Neural cell (in vitro differentiated cells): ENCODE data around the gene GPT2. TPM values are rescaled to one million over a fixed set of nuclear protein-coding genes. Genes with fewer than 3 reads are reported as not detected.

ENCODE experiments used
- H2AFZ ChIP-seq: fragments of 200-600, 300-800 bp; sonication (generic), shearing (Covaris generic); 2 replicates; pipeline ENCODE4 v1.6.0; 2014; ENCODE audit warnings: low read depth, mild to moderate bottlenecking, antibody characterized with exemption, low read length, moderate library complexity
- H3F3A ChIP-seq: fragments of 200-600 bp; shearing (Covaris generic); 2 replicates; pipeline ENCODE4 v1.6.1; 2016; ENCODE audit warnings: mild to moderate bottlenecking, moderate library complexity, mixed read lengths, antibody characterized with exemption, low read length; ENCODE audit not compliant: insufficient read depth, poor library complexity, severe bottlenecking
- H3K27ac ChIP-seq: fragments of 200-600, 300-800 bp; sonication (generic), shearing (Covaris generic); 2 replicates; pipeline ENCODE4 v1.5.1; 2014; ENCODE audit warnings: mild to moderate bottlenecking, low read length, moderate library complexity
- H3K27me3 ChIP-seq: fragments of 300-800, 200-600 bp; sonication (generic), shearing (Covaris generic); 2 replicates; pipeline ENCODE4 v1.6.0; 2014; ENCODE audit warnings: mild to moderate bottlenecking, low read depth, low read length, moderate library complexity; ENCODE audit not compliant: insufficient read depth
- H3K36me3 ChIP-seq: fragments of 300-800, 200-600 bp; sonication (generic), shearing (Covaris generic); 2 replicates; pipeline ENCODE4 v1.5.1; 2014; ENCODE audit warnings: mild to moderate bottlenecking, antibody characterized with exemption, low read length, moderate library complexity; ENCODE audit not compliant: insufficient read depth
- H3K4me2 ChIP-seq: fragments of 300-800, 200-600 bp; sonication (generic), shearing (Covaris generic); 2 replicates; pipeline ENCODE4 v1.6.0; 2014; ENCODE audit warnings: mild to moderate bottlenecking, low read length
- H3K4me3 ChIP-seq: fragments of 300-800, 200-600 bp; sonication (generic), shearing (Covaris generic); 2 replicates; pipeline ENCODE4 v1.5.1; 2014; ENCODE audit warnings: mild to moderate bottlenecking, low read length, moderate library complexity
- H3K79me2 ChIP-seq: fragments of 200-600 bp; shearing (Covaris generic); replicated peaks from 2 replicates; pipeline ENCODE4 v1.6.0; 2014; ENCODE audit warnings: mild to moderate bottlenecking, low read length, moderate library complexity; ENCODE audit not compliant: insufficient read depth
- H3K9ac ChIP-seq: fragments of 300-800, 200-600 bp; sonication (generic), shearing (Covaris generic); 2 replicates; pipeline ENCODE4 v1.6.1; 2016; ENCODE audit warnings: mild to moderate bottlenecking, low read length, mixed read lengths
- H3K9me2 ChIP-seq: fragments of 200-600 bp; shearing (Covaris generic); 2 replicates; pipeline ENCODE4 v1.6.1; 2016; ENCODE audit warnings: mild to moderate bottlenecking, low read length, mixed read lengths; ENCODE audit not compliant: insufficient read depth
- H3K9me3 ChIP-seq: fragments of 200-600, 300-800 bp; sonication (generic), shearing (Covaris generic); 2 replicates; pipeline ENCODE4 v1.6.1; 2016; ENCODE audit warnings: mild to moderate bottlenecking, mixed run types, low read length, moderate library complexity, mixed read lengths
- H4K20me1 ChIP-seq: fragments of 200-600 bp; shearing (Covaris generic); 2 replicates; pipeline ENCODE4 v1.6.1; 2016; ENCODE audit warnings: mild to moderate bottlenecking, mixed run types; ENCODE audit not compliant: insufficient read depth
- CTCF ChIP-seq: fragments of 450-650 bp; IDR thresholded peaks from 2 replicates; pipeline ENCODE4 v1.5.1; 2014; ENCODE audit warnings: antibody characterized with exemption, mild to moderate bottlenecking, moderate library complexity; ENCODE audit not compliant: poor library complexity, severe bottlenecking
- EP300 ChIP-seq: fragments of 450-650 bp; conservative IDR thresholded peaks from 2 replicates; pipeline ENCODE4 v1.6.1; 2014; ENCODE audit warnings: antibody characterized with exemption, mild to moderate bottlenecking, moderate library complexity; ENCODE audit not compliant: poor library complexity, severe bottlenecking
- EZH2 ChIP-seq: fragments of 200-600, 300-800 bp; shearing (Covaris generic), sonication (generic); IDR thresholded peaks from 2 replicates; pipeline ENCODE4 v1.6.1; 2014; ENCODE audit warnings: antibody characterized with exemption, low read length, borderline replicate concordance, mild to moderate bottlenecking; ENCODE audit not compliant: insufficient read depth, poor library complexity, severe bottlenecking
- MXI1 ChIP-seq: fragments of 450-650 bp; conservative IDR thresholded peaks from 2 replicates; pipeline ENCODE4 v1.6.1; 2014; ENCODE audit warnings: antibody characterized with exemption, mild to moderate bottlenecking; ENCODE audit not compliant: poor library complexity, severe bottlenecking
- POLR2AphosphoS5 ChIP-seq: IDR thresholded peaks from 2 replicates; pipeline ENCODE4 v1.6.1; 2012
- RAD21 ChIP-seq: fragments of 450-650 bp; conservative IDR thresholded peaks from 2 replicates; pipeline ENCODE4 v1.6.1; 2014; ENCODE audit warnings: antibody characterized with exemption, mild to moderate bottlenecking, moderate library complexity
- SMC3 ChIP-seq: fragments of 450-650 bp; conservative IDR thresholded peaks from 2 replicates; pipeline ENCODE4 v1.6.1; 2014; ENCODE audit warnings: antibody characterized with exemption, mild to moderate bottlenecking, moderate library complexity; ENCODE audit not compliant: poor library complexity
- TAF1 ChIP-seq: IDR thresholded peaks from 2 replicates; pipeline ENCODE4 v1.6.1; 2012; ENCODE audit warnings: low read depth
- polyA plus RNA-seq: library from polyadenylated mRNA; depleted of rRNA; stranded (reverse); fragments of >200 nt; gene quantifications from 2 replicates; pipeline ENCODE4 v1.2.3, GENCODE V29; 2014
- TF ChIP-seq, protein P1 (sequence below): IDR thresholded peaks from 2 replicates; pipeline ENCODE4 v1.6.1; 2012; ENCODE audit warnings: borderline replicate concordance

The GPT2 gene
- polyA plus RNA-seq, 1 donor from 2014 or later = 23.9 TPM

DNA sequence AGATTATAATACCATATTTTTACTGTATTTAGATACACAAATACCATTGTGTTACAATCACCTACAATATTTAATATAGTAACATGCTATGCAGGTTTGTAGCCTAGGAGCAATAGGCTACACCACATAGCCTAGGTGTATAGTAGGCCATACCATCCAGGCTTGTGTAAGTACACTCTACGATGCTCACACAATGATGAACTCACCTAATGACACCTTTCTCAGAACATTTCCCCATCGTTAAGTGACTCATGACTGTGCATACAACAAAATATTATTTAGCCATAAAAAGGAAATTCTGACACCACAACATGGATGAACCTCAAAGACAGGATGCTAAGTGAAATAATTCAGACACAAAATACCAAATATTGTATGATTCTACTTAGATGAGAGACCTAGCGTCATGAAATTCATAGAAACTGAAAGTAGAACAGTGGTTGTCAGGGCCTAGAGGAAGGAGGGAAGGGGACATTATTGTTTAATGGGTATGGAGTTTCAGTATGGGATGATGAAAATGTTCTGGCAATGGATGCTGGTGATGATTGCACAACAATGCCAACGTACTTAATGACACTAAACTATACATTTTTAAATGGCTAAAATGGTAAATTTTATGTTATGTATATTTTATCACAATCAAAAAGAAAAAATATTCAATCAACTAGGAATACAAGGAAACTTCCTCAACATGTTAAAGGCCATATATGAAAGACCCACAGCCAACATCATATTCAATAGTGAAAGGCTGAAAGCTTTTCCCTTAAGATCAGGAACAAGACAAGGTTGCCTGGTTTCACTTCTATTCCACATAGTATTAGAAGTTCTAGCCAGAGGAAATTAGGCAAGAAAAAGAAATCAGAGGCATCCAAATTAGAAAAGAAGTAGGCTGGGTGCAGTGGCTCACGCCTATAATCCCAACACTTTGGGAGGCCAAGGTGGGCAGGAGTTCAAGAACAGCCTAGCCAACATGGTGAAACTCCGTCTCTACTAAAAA lies 47.3 kb upstream of the GPT2 start:
- Histone ChIP-seq H3K4me3 (no peak overlapping the region), H3F3A (no peaks in the 10 kb centered on the region), H3K9me2 (no peaks in the 10 kb centered on the region), H3K27ac (no peak overlapping the region), H3K9ac (no peak overlapping the region), H3K4me2 (no peak overlapping the region), H3K9me3 (no peaks in the 10 kb centered on the region), H4K20me1 (no peaks in the 10 kb centered on the region), H2AFZ (no peak overlapping the region), H3K27me3 (no peaks in the 10 kb centered on the region), H3K36me3 (no peaks in the 10 kb centered on the region), H3K79me2 (no peaks in the 10 kb centered on the region)
- TF ChIP-seq SMC3 (no peak), EZH2 (no peak), RAD21 (no peak), EP300 (no peak), TAF1 (no peak), POLR2AphosphoS5 (no peak), CTCF (no peak), MXI1 (no peak)
- TF ChIP-seq, protein P1, sequence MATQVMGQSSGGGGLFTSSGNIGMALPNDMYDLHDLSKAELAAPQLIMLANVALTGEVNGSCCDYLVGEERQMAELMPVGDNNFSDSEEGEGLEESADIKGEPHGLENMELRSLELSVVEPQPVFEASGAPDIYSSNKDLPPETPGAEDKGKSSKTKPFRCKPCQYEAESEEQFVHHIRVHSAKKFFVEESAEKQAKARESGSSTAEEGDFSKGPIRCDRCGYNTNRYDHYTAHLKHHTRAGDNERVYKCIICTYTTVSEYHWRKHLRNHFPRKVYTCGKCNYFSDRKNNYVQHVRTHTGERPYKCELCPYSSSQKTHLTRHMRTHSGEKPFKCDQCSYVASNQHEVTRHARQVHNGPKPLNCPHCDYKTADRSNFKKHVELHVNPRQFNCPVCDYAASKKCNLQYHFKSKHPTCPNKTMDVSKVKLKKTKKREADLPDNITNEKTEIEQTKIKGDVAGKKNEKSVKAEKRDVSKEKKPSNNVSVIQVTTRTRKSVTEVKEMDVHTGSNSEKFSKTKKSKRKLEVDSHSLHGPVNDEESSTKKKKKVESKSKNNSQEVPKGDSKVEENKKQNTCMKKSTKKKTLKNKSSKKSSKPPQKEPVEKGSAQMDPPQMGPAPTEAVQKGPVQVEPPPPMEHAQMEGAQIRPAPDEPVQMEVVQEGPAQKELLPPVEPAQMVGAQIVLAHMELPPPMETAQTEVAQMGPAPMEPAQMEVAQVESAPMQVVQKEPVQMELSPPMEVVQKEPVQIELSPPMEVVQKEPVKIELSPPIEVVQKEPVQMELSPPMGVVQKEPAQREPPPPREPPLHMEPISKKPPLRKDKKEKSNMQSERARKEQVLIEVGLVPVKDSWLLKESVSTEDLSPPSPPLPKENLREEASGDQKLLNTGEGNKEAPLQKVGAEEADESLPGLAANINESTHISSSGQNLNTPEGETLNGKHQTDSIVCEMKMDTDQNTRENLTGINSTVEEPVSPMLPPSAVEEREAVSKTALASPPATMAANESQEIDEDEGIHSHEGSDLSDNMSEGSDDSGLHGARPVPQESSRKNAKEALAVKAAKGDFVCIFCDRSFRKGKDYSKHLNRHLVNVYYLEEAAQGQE = no peak

GRCh38 chr16:46839986-46840443 lies 44.1 kb upstream of the GPT2 start:
- no peak overlapping the region for H3K9ac ChIP-seq
- H3K9me2 ChIP-seq = no peaks in the 10 kb centered on the region
- H3K9me3 ChIP-seq = no peaks in the 10 kb centered on the region
- no peak overlapping the region for H3K4me3 ChIP-seq
- TF ChIP-seq MXI1 (no peak), EP300 (no peak), RAD21 (no peak), POLR2AphosphoS5 (no peak), SMC3 (no peak), EZH2 (no peak), CTCF (no peak), TAF1 (no peak)
- TF ChIP-seq, protein P1 = no peak
- H3K4me2 ChIP-seq = no peak overlapping the region
- no peaks in the 10 kb centered on the region for H3F3A ChIP-seq
- no peaks in the 10 kb centered on the region for H4K20me1 ChIP-seq
- H2AFZ ChIP-seq = no peak overlapping the region
- no peaks in the 10 kb centered on the region for H3K79me2 ChIP-seq
- no peaks in the 10 kb centered on the region for H3K27me3 ChIP-seq
- no peaks in the 10 kb centered on the region for H3K36me3 ChIP-seq
- H3K27ac ChIP-seq = no peak overlapping the region
